Measurements from ENCODE around the gene ANXA4. TPM values are rescaled to one million over a fixed set of nuclear protein-coding genes. Genes with fewer than 3 reads are reported as not detected.

The ANXA4 gene
- total and polyA plus RNA-seq, 4 donors = 75.0 to 170 (median 93.6) TPM

- peaks cover 2 to 6% (median 5%) of the 10 kb centered on the region in 4 donors for H3K36me3 ChIP-seq (ENCODE audit: control insufficient read depth in 4 of 4, insufficient read depth in 4 of 4, low read length in 4 of 4)
- ATAC-seq (ENCODE audit: insufficient read depth, low FRiP score) (no peak), DNase-seq (no peak)
- no peaks in the 10 kb centered on the region for H3K9me3 ChIP-seq (ENCODE audit: control insufficient read depth in 4 of 4, insufficient read depth in 3 of 4, low read length in 3 of 4)
- no peak overlapping the region for H3K9ac ChIP-seq (ENCODE audit: insufficient read depth in 1 of 2, low read length in 2 of 2)
- H3K4me1 ChIP-seq (ENCODE audit: control insufficient read depth in 5 of 5, insufficient read depth in 5 of 5, low read length in 5 of 5) = no peaks in the 10 kb centered on the region
- no peak overlapping the region for H3K4me3 ChIP-seq
- TF ChIP-seq, protein P1, sequence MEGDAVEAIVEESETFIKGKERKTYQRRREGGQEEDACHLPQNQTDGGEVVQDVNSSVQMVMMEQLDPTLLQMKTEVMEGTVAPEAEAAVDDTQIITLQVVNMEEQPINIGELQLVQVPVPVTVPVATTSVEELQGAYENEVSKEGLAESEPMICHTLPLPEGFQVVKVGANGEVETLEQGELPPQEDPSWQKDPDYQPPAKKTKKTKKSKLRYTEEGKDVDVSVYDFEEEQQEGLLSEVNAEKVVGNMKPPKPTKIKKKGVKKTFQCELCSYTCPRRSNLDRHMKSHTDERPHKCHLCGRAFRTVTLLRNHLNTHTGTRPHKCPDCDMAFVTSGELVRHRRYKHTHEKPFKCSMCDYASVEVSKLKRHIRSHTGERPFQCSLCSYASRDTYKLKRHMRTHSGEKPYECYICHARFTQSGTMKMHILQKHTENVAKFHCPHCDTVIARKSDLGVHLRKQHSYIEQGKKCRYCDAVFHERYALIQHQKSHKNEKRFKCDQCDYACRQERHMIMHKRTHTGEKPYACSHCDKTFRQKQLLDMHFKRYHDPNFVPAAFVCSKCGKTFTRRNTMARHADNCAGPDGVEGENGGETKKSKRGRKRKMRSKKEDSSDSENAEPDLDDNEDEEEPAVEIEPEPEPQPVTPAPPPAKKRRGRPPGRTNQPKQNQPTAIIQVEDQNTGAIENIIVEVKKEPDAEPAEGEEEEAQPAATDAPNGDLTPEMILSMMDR (IDR thresholded peaks at IDR 0.05; ENCODE audit: control extremely low read depth, extremely low read depth) = no peak
- H3K27ac ChIP-seq (ENCODE audit: low read depth in 1 of 2, low read length in 1 of 2) = no peak overlapping the region
- H3K27me3 ChIP-seq (ENCODE audit: control insufficient read depth in 3 of 3, insufficient read depth in 3 of 3, low read length in 2 of 3) = no peaks in the 10 kb centered on the region
- WGBS, 2 donors = 98% methylated on average over 2 of the region's 2 CpGs
Measured at GRCh38 chr2:69858261-69858660, 116.3 kb downstream of the ANXA4 start.

DNA sequence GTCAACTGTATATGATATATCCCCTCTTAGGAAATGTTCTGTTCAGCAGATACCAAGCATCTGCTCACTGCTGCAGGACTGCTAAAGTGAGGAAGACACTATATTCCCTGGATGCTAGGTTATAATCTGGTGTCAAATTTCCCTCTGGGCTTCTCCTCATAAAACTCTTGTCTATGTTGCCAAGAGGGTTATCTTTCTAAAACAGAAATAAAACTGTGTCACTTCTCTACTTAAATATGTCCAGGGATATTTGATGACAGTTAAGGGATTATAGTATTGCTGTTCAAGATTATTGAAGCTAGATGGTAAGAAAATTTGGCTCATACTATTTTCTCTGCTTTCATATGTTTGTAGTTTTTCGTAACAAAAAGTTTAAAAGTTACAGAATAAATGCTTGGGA is 121.4 kb downstream of the ANXA4 start:
- 98% methylated on average over 1 of the region's 1 CpG for WGBS, 2 donors
- H3K36me3 ChIP-seq (ENCODE audit: control insufficient read depth in 4 of 4, insufficient read depth in 4 of 4, low read length in 4 of 4) = peaks cover 16 to 23% (median 20%) of the 10 kb centered on the region in 4 donors

More for the DNA sequence above, 121.4 kb downstream of the ANXA4 start:
- TF ChIP-seq, protein P1 (IDR thresholded peaks at IDR 0.05; ENCODE audit: control extremely low read depth, extremely low read depth) = no peak
- Histone ChIP-seq H3K4me3 (no peak overlapping the region), H3K27ac (ENCODE audit: low read depth in 1 of 2, low read length in 1 of 2) (no peak overlapping the region), H3K4me1 (ENCODE audit: control insufficient read depth in 5 of 5, insufficient read depth in 5 of 5, low read length in 5 of 5) (no peaks in the 10 kb centered on the region), H3K9me3 (ENCODE audit: control insufficient read depth in 4 of 4, insufficient read depth in 3 of 4, low read length in 3 of 4) (no peaks in the 10 kb centered on the region), H3K27me3 (ENCODE audit: control insufficient read depth in 3 of 3, insufficient read depth in 3 of 3, low read length in 2 of 3) (no peaks in the 10 kb centered on the region), H3K9ac (ENCODE audit: insufficient read depth in 1 of 2, low read length in 2 of 2) (no peak overlapping the region)
- DNase-seq = no peak
- ATAC-seq (ENCODE audit: insufficient read depth, low FRiP score) = no peak

Small RNA genes lying within 50 kb of the gene (small RNA-seq; reads per million reads assigned to genes)
- gene RPL23AP92 (ENCODE audit: low replicate concordance) = not detected

Other genes with a start within 250 kb of the ANXA4 start
- gene AAK1, start 98.4 kb upstream of the ANXA4 start, total RNA-seq = 10 to 100 TPM; 44.6 to 56.2 TPM
- gene AAK1, start 98.4 kb upstream of the ANXA4 start, polyA plus RNA-seq = 10 to 100 TPM in 1 of 2 donors, 1 to 10 TPM in 1; 10.0 to 10.1 TPM
- gene GMCL1, start 87.5 kb downstream of the ANXA4 start, total RNA-seq = 10 to 100 TPM; 13.4 to 31.1 TPM
- gene GMCL1, start 87.5 kb downstream of the ANXA4 start, polyA plus RNA-seq = 1 to 10 TPM; 6.8 to 8.1 TPM
- gene SNRNP27, start 151.8 kb downstream of the ANXA4 start, total RNA-seq = 10 to 100 TPM; 33.2 to 51.3 TPM
- 10 to 100 TPM; 32.0 to 38.9 TPM for gene SNRNP27, start 151.8 kb downstream of the ANXA4 start, polyA plus RNA-seq
- gene MXD1, start 173.0 kb downstream of the ANXA4 start, total RNA-seq = 10 to 100 TPM; 30.0 to 46.5 TPM
- 10 to 100 TPM in 1 of 2 donors, 1 to 10 TPM in 1; 4.0 to 63.7 TPM for gene MXD1, start 173.0 kb downstream of the ANXA4 start, polyA plus RNA-seq
- gene ASPRV1, start 219.5 kb downstream of the ANXA4 start, total RNA-seq = 1 to 10 TPM; 1.4 to 2.9 TPM
- 1 to 10 TPM in 1 of 2 donors, under 1 TPM in 1; 0.94 to 1.1 TPM for gene ASPRV1, start 219.5 kb downstream of the ANXA4 start, polyA plus RNA-seq